ENCODE results near the gene TDP1.
"Not testable (repeated sequence)": the region's sequence is repeated elsewhere in the genome, so short reads cannot be mapped to it uniquely, and the experiment has no call there.

DNA sequence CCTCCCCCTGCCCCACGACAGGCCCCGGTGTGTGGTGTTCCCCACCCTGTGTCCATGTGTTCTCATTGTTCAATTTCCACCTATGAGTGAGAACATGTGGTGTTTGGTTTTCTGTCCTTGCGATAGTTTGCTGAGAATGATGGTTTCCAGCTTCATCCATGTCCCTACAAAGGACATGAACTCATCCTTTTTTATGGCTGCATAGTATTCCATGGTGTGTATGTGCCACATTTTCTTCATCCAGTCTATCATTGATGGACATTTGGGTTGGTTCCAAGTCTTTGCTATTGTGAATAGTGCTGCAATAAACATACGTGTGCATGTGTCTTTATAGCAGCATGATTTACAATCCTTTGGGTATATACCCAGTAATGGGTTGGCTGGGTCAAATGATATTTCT, 70.9 kb downstream of the TDP1 start:
- not testable (repeated sequence) for TF ChIP-seq POLR2A (IDR thresholded peaks at IDR 0.05)
- TF ChIP-seq, protein P1, sequence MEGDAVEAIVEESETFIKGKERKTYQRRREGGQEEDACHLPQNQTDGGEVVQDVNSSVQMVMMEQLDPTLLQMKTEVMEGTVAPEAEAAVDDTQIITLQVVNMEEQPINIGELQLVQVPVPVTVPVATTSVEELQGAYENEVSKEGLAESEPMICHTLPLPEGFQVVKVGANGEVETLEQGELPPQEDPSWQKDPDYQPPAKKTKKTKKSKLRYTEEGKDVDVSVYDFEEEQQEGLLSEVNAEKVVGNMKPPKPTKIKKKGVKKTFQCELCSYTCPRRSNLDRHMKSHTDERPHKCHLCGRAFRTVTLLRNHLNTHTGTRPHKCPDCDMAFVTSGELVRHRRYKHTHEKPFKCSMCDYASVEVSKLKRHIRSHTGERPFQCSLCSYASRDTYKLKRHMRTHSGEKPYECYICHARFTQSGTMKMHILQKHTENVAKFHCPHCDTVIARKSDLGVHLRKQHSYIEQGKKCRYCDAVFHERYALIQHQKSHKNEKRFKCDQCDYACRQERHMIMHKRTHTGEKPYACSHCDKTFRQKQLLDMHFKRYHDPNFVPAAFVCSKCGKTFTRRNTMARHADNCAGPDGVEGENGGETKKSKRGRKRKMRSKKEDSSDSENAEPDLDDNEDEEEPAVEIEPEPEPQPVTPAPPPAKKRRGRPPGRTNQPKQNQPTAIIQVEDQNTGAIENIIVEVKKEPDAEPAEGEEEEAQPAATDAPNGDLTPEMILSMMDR (IDR thresholded peaks at IDR 0.05): not testable (repeated sequence)

Data from prostate gland (tissue), 2 donors.